Measurements from ENCODE around the gene FOXF2.

Gene FOXF2

DNA sequence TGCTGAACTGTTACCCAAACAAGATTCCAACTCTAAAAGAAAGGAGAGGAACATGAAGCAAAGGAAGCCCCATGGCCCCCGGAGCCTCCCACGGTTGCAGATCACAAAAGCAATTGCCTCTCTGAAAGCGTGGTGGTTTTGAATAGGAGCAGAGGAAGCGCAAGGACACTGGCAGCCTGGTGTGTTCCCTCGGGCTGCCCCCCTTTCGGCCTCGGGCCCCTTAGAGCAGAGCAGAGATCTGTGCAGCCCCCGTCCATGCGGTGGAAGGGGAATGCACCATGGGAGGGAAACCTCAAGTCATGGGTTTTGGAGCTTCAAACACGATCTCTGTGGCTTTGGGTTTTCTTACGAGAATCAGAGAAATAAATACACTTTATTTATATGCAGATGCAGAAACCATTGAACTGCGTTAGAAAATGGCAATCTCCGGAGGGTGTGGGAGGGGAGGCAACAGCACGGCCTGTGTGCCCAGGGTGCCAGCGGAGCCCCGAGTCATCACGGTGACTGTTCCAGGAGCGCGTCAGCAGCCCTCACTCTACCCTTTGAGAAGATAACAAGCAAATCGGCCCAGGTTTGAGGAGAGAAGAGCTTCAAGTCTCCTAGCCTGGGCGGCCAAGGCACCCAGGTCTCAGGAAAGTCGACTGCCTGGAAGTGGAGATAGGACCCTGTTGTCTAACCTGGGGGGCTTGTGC lies 20.5 kb downstream of the FOXF2 start:
- Histone ChIP-seq H3K36me3 (ENCODE audit: control insufficient read depth in 5 of 5, insufficient read depth in 5 of 5, low read length in 5 of 5) (no peaks in the 10 kb centered on the region), H3K4me3 (ENCODE audit: low read depth in 1 of 5, low read length in 5 of 5) (no peak overlapping the region), H3K9me3 (ENCODE audit: control insufficient read depth in 5 of 5, low read length in 5 of 5) (no peaks in the 10 kb centered on the region), H3K27ac (ENCODE audit: low read depth, low read length) (no peak overlapping the region), H3K27me3 (ENCODE audit: control insufficient read depth in 5 of 5, insufficient read depth in 4 of 5, low read length in 5 of 5) (peaks cover 0 to 9% (median 3%) of the 10 kb centered on the region in 5 donors), H3K4me1 (ENCODE audit: control insufficient read depth in 5 of 5, insufficient read depth in 5 of 5, low read length in 5 of 5) (no peaks in the 10 kb centered on the region), H3K9ac (ENCODE audit: low read length in 5 of 5) (no peak overlapping the region)

DNA sequence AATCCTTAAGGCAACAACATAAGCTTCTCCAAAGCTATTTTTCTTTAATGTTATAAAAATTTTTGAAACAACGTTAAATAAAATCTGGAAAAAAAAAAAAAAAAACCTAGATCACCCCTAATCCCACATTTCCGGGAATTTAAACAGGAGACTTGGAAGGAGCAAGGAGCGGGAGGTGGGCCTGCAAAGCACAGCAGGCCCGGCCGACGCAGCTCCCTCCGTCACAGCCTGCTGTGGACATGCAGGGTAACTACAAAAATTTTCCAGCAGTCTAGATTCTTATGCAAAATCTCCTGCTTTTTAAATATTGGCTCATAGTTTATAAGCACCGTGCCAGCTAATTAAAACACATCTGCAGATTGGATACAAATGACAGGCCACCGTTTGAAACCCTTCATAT lies 23.5 kb downstream of the FOXF2 start:
- Histone ChIP-seq H3K9me3 (ENCODE audit: control insufficient read depth in 5 of 5, low read length in 5 of 5) (no peaks in the 10 kb centered on the region), H3K36me3 (ENCODE audit: control insufficient read depth in 5 of 5, insufficient read depth in 5 of 5, low read length in 5 of 5) (no peaks in the 10 kb centered on the region), H3K4me1 (ENCODE audit: control insufficient read depth in 5 of 5, insufficient read depth in 5 of 5, low read length in 5 of 5) (no peaks in the 10 kb centered on the region), H3K9ac (ENCODE audit: low read length in 5 of 5) (no peak overlapping the region), H3K27ac (ENCODE audit: low read depth, low read length) (no peak overlapping the region), H3K27me3 (ENCODE audit: control insufficient read depth in 5 of 5, insufficient read depth in 4 of 5, low read length in 5 of 5) (peaks cover 0 to 14% (median 3%) of the 10 kb centered on the region in 5 donors), H3K4me3 (ENCODE audit: low read depth in 1 of 5, low read length in 5 of 5) (no peak overlapping the region)

DNA sequence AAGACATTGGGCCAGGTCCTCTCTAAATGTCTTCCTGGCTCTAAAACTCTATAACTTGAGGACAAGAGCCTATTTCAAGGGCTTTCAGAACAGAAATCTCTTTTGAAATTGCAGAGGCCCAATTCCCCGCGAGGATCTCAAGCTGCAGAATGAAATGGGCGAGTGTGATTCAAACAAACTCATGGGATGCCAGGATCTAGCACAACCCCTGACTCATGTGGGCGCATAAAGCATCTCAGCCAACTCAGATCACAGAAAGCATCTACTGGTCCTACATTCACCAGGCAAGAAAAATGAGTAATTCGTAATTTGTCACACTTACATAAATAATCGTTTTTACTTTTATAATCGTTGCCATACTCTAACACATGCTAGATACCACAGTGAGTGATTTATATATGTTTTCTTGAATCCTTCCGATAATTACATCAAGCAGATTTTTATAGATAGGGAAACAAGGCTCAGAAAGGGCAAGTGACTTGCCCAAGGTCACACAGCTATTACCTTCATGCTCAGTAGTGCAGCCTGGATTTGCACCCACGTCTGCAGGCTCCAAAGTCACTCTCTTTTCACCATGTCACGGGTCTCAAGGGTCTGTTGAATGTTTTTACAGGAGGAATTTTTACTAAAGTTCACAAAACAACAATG lies 26.2 kb downstream of the FOXF2 start:
- Histone ChIP-seq H3K27me3 (ENCODE audit: control insufficient read depth in 5 of 5, insufficient read depth in 4 of 5, low read length in 5 of 5) (peaks cover 0 to 9% (median 3%) of the 10 kb centered on the region in 5 donors), H3K27ac (ENCODE audit: low read depth, low read length) (no peak overlapping the region), H3K4me3 (ENCODE audit: low read depth in 1 of 5, low read length in 5 of 5) (no peak overlapping the region), H3K4me1 (ENCODE audit: control insufficient read depth in 5 of 5, insufficient read depth in 5 of 5, low read length in 5 of 5) (no peaks in the 10 kb centered on the region), H3K9me3 (ENCODE audit: control insufficient read depth in 5 of 5, low read length in 5 of 5) (peaks cover 0 to 5% (median 2%) of the 10 kb centered on the region in 5 donors), H3K36me3 (ENCODE audit: control insufficient read depth in 5 of 5, insufficient read depth in 5 of 5, low read length in 5 of 5) (no peaks in the 10 kb centered on the region), H3K9ac (ENCODE audit: low read length in 5 of 5) (no peak overlapping the region)

DNA sequence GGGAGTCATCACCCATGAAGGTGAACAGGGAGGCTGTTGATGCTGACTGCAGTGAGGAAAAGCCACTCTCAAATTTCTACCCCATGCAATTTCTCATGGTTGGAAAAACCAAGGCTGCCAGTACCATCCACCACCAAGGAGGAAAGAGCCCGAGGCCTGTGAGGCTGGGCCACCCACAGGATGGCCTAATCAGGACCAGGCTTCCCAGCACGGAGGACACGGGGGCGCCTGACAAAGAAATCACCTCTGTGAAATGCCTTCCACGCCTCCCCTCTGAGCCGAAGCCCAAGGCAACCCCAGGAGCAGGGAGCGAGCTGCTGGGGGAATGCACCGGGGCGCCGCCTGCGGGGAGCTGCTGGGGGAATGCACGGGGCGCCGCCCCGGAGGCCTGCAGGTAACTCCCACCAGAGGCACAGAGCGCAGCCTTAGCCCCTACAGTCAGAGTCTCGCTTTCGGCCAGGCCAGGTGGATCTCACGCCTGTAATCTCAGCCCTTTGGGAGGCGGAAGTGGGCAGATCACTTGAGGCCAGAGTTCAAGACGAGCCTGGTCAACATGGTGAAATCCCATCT lies 26.9 kb downstream of the FOXF2 start:
- Histone ChIP-seq H3K27ac (ENCODE audit: low read depth, low read length) (no peak overlapping the region), H3K27me3 (ENCODE audit: control insufficient read depth in 5 of 5, insufficient read depth in 4 of 5, low read length in 5 of 5) (peaks cover 0 to 9% (median 0%) of the 10 kb centered on the region in 5 donors), H3K4me1 (ENCODE audit: control insufficient read depth in 5 of 5, insufficient read depth in 5 of 5, low read length in 5 of 5) (no peaks in the 10 kb centered on the region), H3K9me3 (ENCODE audit: control insufficient read depth in 5 of 5, low read length in 5 of 5) (peaks cover 0 to 12% (median 6%) of the 10 kb centered on the region in 5 donors), H3K36me3 (ENCODE audit: control insufficient read depth in 5 of 5, insufficient read depth in 5 of 5, low read length in 5 of 5) (no peaks in the 10 kb centered on the region), H3K4me3 (ENCODE audit: low read depth in 1 of 5, low read length in 5 of 5) (no peak overlapping the region), H3K9ac (ENCODE audit: low read length in 5 of 5) (no peak overlapping the region)

DNA sequence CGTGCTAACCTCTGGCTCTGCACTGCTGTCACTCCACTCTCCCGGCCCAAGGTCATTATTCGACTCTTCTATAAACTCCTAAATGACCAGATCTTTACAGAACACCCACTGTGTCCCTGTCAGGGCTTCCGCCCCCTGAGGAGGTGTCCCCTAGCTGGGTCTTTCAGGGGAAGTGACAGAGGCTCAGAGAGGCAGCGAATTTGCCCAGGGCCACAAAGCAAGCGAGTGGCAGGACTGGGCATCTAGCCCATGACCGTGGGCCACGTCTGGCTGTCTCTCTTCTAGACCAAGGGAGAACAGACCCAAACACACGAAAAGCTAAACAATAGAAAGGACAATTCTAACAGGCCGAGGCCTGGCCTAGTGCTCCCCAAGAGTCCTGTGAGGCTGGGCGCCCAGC lies 27.4 kb downstream of the FOXF2 start:
- Histone ChIP-seq H3K4me1 (ENCODE audit: control insufficient read depth in 5 of 5, insufficient read depth in 5 of 5, low read length in 5 of 5) (no peaks in the 10 kb centered on the region), H3K27ac (ENCODE audit: low read depth, low read length) (no peak overlapping the region), H3K9me3 (ENCODE audit: control insufficient read depth in 5 of 5, low read length in 5 of 5) (peaks cover 0 to 13% (median 6%) of the 10 kb centered on the region in 5 donors), H3K4me3 (ENCODE audit: low read depth in 1 of 5, low read length in 5 of 5) (no peak overlapping the region), H3K9ac (ENCODE audit: low read length in 5 of 5) (no peak overlapping the region), H3K27me3 (ENCODE audit: control insufficient read depth in 5 of 5, insufficient read depth in 4 of 5, low read length in 5 of 5) (peaks cover 0 to 9% (median 0%) of the 10 kb centered on the region in 5 donors), H3K36me3 (ENCODE audit: control insufficient read depth in 5 of 5, insufficient read depth in 5 of 5, low read length in 5 of 5) (no peaks in the 10 kb centered on the region)

DNA sequence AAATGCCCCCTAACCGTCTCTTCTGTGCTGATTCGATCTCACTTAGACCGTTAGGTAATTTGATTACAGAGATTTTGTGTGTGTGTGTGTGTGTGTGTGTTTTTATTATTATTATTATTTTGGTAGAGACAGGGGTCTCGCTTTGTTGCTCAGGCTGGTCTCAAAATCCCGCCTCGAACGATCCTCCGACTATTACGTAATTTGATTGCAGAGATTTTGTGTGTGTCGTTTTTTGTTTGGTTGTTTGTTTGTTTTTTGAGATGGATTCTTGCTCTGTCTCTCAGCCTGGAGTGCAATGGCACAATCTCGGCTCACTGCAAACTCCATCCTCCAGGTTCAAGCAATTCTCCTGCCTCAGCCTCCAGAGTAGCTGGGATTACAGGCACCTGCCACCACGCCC lies 28.3 kb downstream of the FOXF2 start:
- no peak overlapping the region for H3K9ac ChIP-seq (ENCODE audit: low read length in 5 of 5)
- no peak overlapping the region for H3K27ac ChIP-seq (ENCODE audit: low read depth, low read length)
- peaks cover 0 to 5% (median 0%) of the 10 kb centered on the region in 5 donors for H3K27me3 ChIP-seq (ENCODE audit: control insufficient read depth in 5 of 5, insufficient read depth in 4 of 5, low read length in 5 of 5)
- no peaks in the 10 kb centered on the region for H3K36me3 ChIP-seq (ENCODE audit: control insufficient read depth in 5 of 5, insufficient read depth in 5 of 5, low read length in 5 of 5)
- no peak overlapping the region for H3K4me3 ChIP-seq (ENCODE audit: low read depth in 1 of 5, low read length in 5 of 5)
- H3K9me3 ChIP-seq (ENCODE audit: control insufficient read depth in 5 of 5, low read length in 5 of 5), result peaks cover 0 to 13% (median 6%) of the 10 kb centered on the region in 5 donors
- no peaks in the 10 kb centered on the region for H3K4me1 ChIP-seq (ENCODE audit: control insufficient read depth in 5 of 5, insufficient read depth in 5 of 5, low read length in 5 of 5)

DNA sequence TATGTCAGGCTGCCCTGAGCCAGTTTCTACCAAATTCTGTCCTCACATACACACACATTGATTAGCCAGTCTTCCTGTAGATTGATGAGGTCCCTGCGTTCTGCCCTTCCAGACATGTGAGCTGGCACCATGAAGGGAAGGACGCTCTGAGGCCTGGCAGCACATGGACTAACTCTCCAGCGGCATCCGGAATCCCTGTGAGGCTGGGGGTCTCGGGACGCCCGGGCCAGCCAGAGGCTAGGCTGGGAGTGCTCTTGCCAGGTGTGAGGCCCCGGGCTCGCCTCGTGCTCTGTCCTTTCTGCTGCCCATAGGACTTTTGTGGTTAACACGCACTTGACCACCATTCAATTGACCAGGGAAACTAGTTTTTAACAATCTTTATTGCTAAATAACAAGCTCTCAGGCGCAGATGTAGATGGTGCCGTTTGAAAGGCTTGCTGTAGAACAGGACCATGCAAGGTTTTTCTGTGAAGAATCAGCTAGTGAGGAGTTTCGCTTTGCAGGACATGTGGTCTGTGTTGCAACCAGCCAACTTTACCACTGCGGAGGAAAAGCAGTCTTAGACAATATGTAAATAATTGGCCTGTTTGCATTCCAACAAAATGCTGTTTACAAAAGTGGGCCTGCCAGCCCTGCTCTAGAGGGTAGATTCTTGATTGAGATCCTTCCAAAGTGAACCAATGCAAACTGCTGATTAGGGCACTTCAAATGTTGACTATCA lies 29.3 kb downstream of the FOXF2 start:
- H3K27ac ChIP-seq (ENCODE audit: low read depth, low read length), result no peak overlapping the region
- H3K36me3 ChIP-seq (ENCODE audit: control insufficient read depth in 5 of 5, insufficient read depth in 5 of 5, low read length in 5 of 5), result no peaks in the 10 kb centered on the region
- H3K9me3 ChIP-seq (ENCODE audit: control insufficient read depth in 5 of 5, low read length in 5 of 5), result peaks cover 0 to 13% (median 6%) of the 10 kb centered on the region in 5 donors
- no peak overlapping the region for H3K4me3 ChIP-seq (ENCODE audit: low read depth in 1 of 5, low read length in 5 of 5)
- no peak overlapping the region for H3K9ac ChIP-seq (ENCODE audit: low read length in 5 of 5)
- no peaks in the 10 kb centered on the region for H3K4me1 ChIP-seq (ENCODE audit: control insufficient read depth in 5 of 5, insufficient read depth in 5 of 5, low read length in 5 of 5)
- H3K27me3 ChIP-seq (ENCODE audit: control insufficient read depth in 5 of 5, insufficient read depth in 4 of 5, low read length in 5 of 5), result peaks cover 0 to 6% (median 0%) of the 10 kb centered on the region in 5 donors

DNA sequence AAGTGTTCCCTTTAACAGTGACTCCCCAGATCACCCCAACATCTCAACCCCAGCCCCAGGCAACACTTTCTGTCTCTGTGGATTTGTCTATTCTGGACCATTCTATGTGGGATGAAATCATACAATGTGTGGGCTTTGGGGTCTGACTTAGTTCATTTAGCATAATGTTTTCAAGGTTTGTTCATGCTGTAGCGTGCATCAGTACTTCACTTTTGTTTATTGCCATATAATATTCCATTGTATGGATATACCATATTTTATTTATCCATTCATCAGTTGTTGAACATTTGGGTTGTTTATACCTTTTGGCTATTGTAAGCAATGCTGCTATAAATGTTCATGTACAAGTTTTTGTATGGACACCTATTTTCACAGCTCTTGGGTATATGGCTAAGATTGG lies 31.0 kb downstream of the FOXF2 start:
- Histone ChIP-seq H3K27ac (ENCODE audit: low read depth, low read length) (no peak overlapping the region), H3K9ac (ENCODE audit: low read length in 5 of 5) (no peak overlapping the region), H3K36me3 (ENCODE audit: control insufficient read depth in 5 of 5, insufficient read depth in 5 of 5, low read length in 5 of 5) (no peaks in the 10 kb centered on the region), H3K4me1 (ENCODE audit: control insufficient read depth in 5 of 5, insufficient read depth in 5 of 5, low read length in 5 of 5) (peaks cover 0 to 7% (median 0%) of the 10 kb centered on the region in 5 donors), H3K9me3 (ENCODE audit: control insufficient read depth in 5 of 5, low read length in 5 of 5) (peaks cover 0 to 13% (median 6%) of the 10 kb centered on the region in 5 donors), H3K27me3 (ENCODE audit: control insufficient read depth in 5 of 5, insufficient read depth in 4 of 5, low read length in 5 of 5) (peaks cover 0 to 10% (median 0%) of the 10 kb centered on the region in 5 donors), H3K4me3 (ENCODE audit: low read depth in 1 of 5, low read length in 5 of 5) (no peak overlapping the region)

DNA sequence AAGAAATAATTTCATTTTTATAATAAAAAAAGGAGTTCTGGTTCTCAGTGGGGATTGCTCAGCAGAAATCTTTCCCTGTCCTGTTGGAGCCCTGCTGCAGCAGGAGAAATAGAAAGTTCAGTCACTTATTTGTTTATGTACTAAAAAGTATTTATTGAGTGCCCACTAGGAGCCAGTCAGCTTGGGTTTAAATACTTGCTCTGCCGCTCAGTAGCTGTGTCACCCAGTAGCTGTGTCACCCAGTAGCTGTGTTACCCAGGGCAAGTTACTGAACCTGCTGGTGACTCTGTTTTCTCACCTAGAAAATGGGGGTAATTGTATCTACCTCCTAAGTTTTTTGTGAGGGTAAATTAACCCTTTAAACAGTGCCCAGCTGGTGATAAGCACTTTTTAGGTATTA lies 32.9 kb downstream of the FOXF2 start:
- Histone ChIP-seq H3K4me1 (ENCODE audit: control insufficient read depth in 5 of 5, insufficient read depth in 5 of 5, low read length in 5 of 5) (peaks cover 0 to 7% (median 0%) of the 10 kb centered on the region in 5 donors), H3K27ac (ENCODE audit: low read depth, low read length) (no peak overlapping the region), H3K27me3 (ENCODE audit: control insufficient read depth in 5 of 5, insufficient read depth in 4 of 5, low read length in 5 of 5) (peaks cover 0 to 10% (median 3%) of the 10 kb centered on the region in 5 donors), H3K36me3 (ENCODE audit: control insufficient read depth in 5 of 5, insufficient read depth in 5 of 5, low read length in 5 of 5) (no peaks in the 10 kb centered on the region), H3K4me3 (ENCODE audit: low read depth in 1 of 5, low read length in 5 of 5) (no peak overlapping the region), H3K9ac (ENCODE audit: low read length in 5 of 5) (no peak overlapping the region), H3K9me3 (ENCODE audit: control insufficient read depth in 5 of 5, low read length in 5 of 5) (peaks cover 0 to 13% (median 6%) of the 10 kb centered on the region in 5 donors)
